PC-9 (cell line): ENCODE results near the gene SUSD5. TPM values are rescaled to one million over a fixed set of nuclear protein-coding genes. Genes with fewer than 3 reads are reported as not detected.

Experiments
- BruUV-seq: library from RNA; stranded (reverse); fragments of 400-500 nt; replicated peaks from 2 replicates; lab custom pipeline; 2021; lab: Mats Ljungman, UMichigan
- CTCF ChIA-PET: fragments of 300-600 bp; sonication (Branson Sonifier 250); formaldehyde crosslinking; loops from one replicate; lab custom pipeline; 2022; ENCODE audit warnings: antibody characterized with exemption; lab: Charles Lee
- POLR2A ChIA-PET: fragments of 300-600 bp; sonication (Branson Sonifier 250); formaldehyde crosslinking; loops from one replicate; lab custom pipeline; 2022; ENCODE audit warnings: antibody characterized with exemption; ENCODE audit not compliant: unreplicated experiment; lab: Charles Lee
- DNase-seq, 2 experiments: peaks; one replicate each; pipeline versions ENCODE4 v3.0.0 to v3.0.0-alpha.2; 2015 to 2022; ENCODE audit warnings: mixed read lengths in 1 of 2
- H2AFZ ChIP-seq: fragments of 200-600 bp; sonication (generic); 2 replicates; pipeline ENCODE4 v1.8.1; 2017; ENCODE audit warnings: antibody characterized with exemption
- H3F3A ChIP-seq: fragments of 200-600 bp; sonication (generic); 2 replicates; pipeline ENCODE4 v1.8.1; 2017; ENCODE audit warnings: antibody characterized with exemption, mild to moderate bottlenecking, low read depth; ENCODE audit not compliant: insufficient read depth
- H3K27ac ChIP-seq: fragments of 200-600 bp; sonication (generic); 2 replicates; pipeline ENCODE4 v1.6.1; 2016; ENCODE audit warnings: mixed run types
- H3K27me3 ChIP-seq: fragments of 200-600 bp; sonication (generic); 2 replicates; pipeline ENCODE4 v1.6.1; 2016; ENCODE audit warnings: low read depth, mixed run types; ENCODE audit not compliant: insufficient read depth
- H3K36me3 ChIP-seq: fragments of 200-600 bp; sonication (generic); 2 replicates; pipeline ENCODE4 v1.6.1; 2016; ENCODE audit warnings: low read depth, mixed run types
- H3K4me1 ChIP-seq: fragments of 200-600 bp; sonication (generic); replicated peaks from 2 replicates; pipeline ENCODE4 v1.6.1; 2016; ENCODE audit warnings: mixed run types; ENCODE audit not compliant: insufficient read depth
- H3K4me2 ChIP-seq: fragments of 200-600 bp; sonication (generic); 2 replicates; pipeline ENCODE4 v1.6.1; 2017; ENCODE audit warnings: mixed run types
- H3K4me3 ChIP-seq: fragments of 200-600 bp; sonication (generic); 2 replicates; pipeline ENCODE4 v1.6.1; 2016; ENCODE audit warnings: mixed run types
- H3K79me2 ChIP-seq: fragments of 200-600 bp; sonication (generic); 2 replicates; pipeline ENCODE4 v1.6.1; 2017; ENCODE audit warnings: low read depth, mixed run types
- H3K9me2 ChIP-seq: fragments of 200-600 bp; sonication (generic); 2 replicates; pipeline ENCODE4 v1.8.1; 2017; ENCODE audit warnings: mild to moderate bottlenecking; ENCODE audit not compliant: insufficient read depth
- H3K9me3 ChIP-seq: fragments of 200-600 bp; sonication (generic); 2 replicates; pipeline ENCODE4 v1.8.1; 2016; ENCODE audit warnings: low read depth; ENCODE audit not compliant: insufficient read depth
- H4K20me1 ChIP-seq: fragments of 200-600 bp; sonication (generic); 2 replicates; pipeline ENCODE4 v1.8.1; 2017; ENCODE audit not compliant: insufficient read depth
- CTCF ChIP-seq: fragments of 200-600 bp; sonication (generic); conservative IDR thresholded peaks from 2 replicates; pipeline ENCODE4 v1.6.1; 2017; ENCODE audit warnings: mixed run types, antibody characterized with exemption, mild to moderate bottlenecking, moderate library complexity
- EZH2 ChIP-seq: fragments of 200-600 bp; sonication (generic); IDR thresholded peaks from 2 replicates; pipeline ENCODE4 v1.8.0; 2017; ENCODE audit warnings: antibody characterized with exemption, low read depth
- intact Hi-C: fragments of 100-400 bp; cut with micrococcal nuclease; formaldehyde crosslinking; loops from one replicate; pipeline ENCODE4 v1.10.0; 2022; ENCODE audit not compliant: unreplicated experiment
- total RNA-seq: library from RNA; stranded (reverse); gene quantifications from 2 replicates; pipeline ENCODE4 v1.2.3, GENCODE V29; 2021

Gene SUSD5
- total RNA-seq, 1 experiment from 2014 or later = 0.35 TPM

- H3K36me3 ChIP-seq = no peaks in the 10 kb centered on the region
- TF ChIP-seq EZH2 (no peak), CTCF (no peak)
- no peak overlapping the region for H3K4me2 ChIP-seq
- H3F3A ChIP-seq = no peaks in the 10 kb centered on the region
- H3K27me3 ChIP-seq = no peaks in the 10 kb centered on the region
- H3K4me3 ChIP-seq = no peak overlapping the region
- no peaks in the 10 kb centered on the region for H3K9me2 ChIP-seq
- H4K20me1 ChIP-seq = no peaks in the 10 kb centered on the region
- intact Hi-C loops = no loop called here
- no peak for DNase-seq
- no TSS peak for BruUV-seq
- POLR2A ChIA-PET = interaction anchor here (0.6 kb wide), 1 partner anchor 17 kb away, joined by 5 read pairs; no protein-coding TSS in a partner anchor
- no peaks in the 10 kb centered on the region for H3K79me2 ChIP-seq
- no peak overlapping the region for H3K27ac ChIP-seq
- H3K4me1 ChIP-seq = no peaks in the 10 kb centered on the region
- CTCF ChIA-PET = no interaction called here
- no peaks in the 10 kb centered on the region for H3K9me3 ChIP-seq
- no peak overlapping the region for H2AFZ ChIP-seq
Measured at GRCh38 chr3:33105341-33105948, 113.2 kb downstream of the SUSD5 start.

GRCh38 chr3:33104803-33105202 is 113.8 kb downstream of the SUSD5 start:
- POLR2A ChIA-PET = no interaction called here

GRCh38 chr3:33103480-33103879 is 115.1 kb downstream of the SUSD5 start:
- ChIA-PET POLR2A (no interaction called here), CTCF (no interaction called here)
- BruUV-seq = no TSS peak
- TF ChIP-seq EZH2 = no peak
- no peak for TF ChIP-seq CTCF
- Histone ChIP-seq H3K79me2 (no peaks in the 10 kb centered on the region), H2AFZ (no peak overlapping the region), H3K36me3 (no peaks in the 10 kb centered on the region), H3F3A (no peaks in the 10 kb centered on the region), H3K9me2 (no peaks in the 10 kb centered on the region), H3K27me3 (no peaks in the 10 kb centered on the region), H3K4me3 (no peak overlapping the region), H3K4me2 (no peak overlapping the region), H4K20me1 (no peaks in the 10 kb centered on the region), H3K27ac (no peak overlapping the region), H3K9me3 (no peaks in the 10 kb centered on the region), H3K4me1 (no peaks in the 10 kb centered on the region)
- no peak for DNase-seq
- intact Hi-C loops = no loop called here

More at GRCh38 chr3:33104803-33105202, 113.8 kb downstream of the SUSD5 start:
- no peaks in the 10 kb centered on the region for H3F3A ChIP-seq
- intact Hi-C loops = no loop called here
- no peaks in the 10 kb centered on the region for H3K36me3 ChIP-seq
- H3K4me1 ChIP-seq = no peaks in the 10 kb centered on the region
- H2AFZ ChIP-seq = no peak overlapping the region
- no peak overlapping the region for H3K4me2 ChIP-seq
- CTCF ChIA-PET = no interaction called here
- H3K4me3 ChIP-seq = no peak overlapping the region
- TF ChIP-seq EZH2 = no peak
- TF ChIP-seq CTCF = no peak
- BruUV-seq = no TSS peak
- H3K27me3 ChIP-seq = no peaks in the 10 kb centered on the region
- H3K9me2 ChIP-seq = no peaks in the 10 kb centered on the region
- H3K79me2 ChIP-seq = no peaks in the 10 kb centered on the region
- no peaks in the 10 kb centered on the region for H3K9me3 ChIP-seq
- H4K20me1 ChIP-seq = no peaks in the 10 kb centered on the region
- no peak overlapping the region for H3K27ac ChIP-seq
- DNase-seq = no peak
